Fibroblast of upper back skin (primary cell): ENCODE results near the gene FEN1.

Experiments
- DNase-seq: peaks from one replicate; pipeline ENCODE4 v3.0.0-alpha.2; 2013

FEN1 gene

DNA sequence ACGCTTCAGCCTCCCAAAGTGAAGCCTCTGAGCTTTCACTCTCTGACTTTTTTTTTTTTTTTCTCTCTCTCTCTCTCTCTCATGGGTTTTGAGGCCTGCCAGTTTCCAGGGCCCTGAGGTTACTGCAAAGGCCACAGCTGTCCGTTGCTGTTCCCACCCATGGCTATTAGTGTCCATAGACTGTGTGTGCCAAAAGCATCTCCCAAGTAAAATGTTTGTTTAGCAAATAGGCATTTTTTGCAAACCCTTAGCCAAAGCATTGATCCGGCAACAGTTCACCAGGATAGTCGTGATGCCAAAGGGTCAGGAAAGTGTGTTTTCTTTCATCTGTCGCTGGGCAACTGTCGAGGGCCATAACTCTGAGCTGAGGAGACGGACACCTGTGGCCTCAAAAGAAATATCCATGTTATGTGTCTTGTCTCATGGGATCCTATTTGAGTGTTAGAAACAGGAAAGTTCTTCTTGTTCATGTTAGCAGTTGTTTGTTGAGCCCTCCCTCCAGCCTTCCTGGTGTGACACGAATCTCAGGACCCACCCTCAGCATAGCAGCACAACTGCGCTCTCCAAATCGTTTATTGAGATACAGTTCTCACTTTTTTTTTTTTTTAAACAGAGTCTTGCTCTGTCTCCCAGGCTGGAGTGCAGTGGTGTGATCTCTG lies 53.8 kb downstream of the FEN1 start:
- DNase-seq = no peak
